Gastrocnemius medialis (tissue), 4 donors: ENCODE measurements around the gene PTPRC. TPM values are rescaled to one million over a fixed set of nuclear protein-coding genes. Genes with fewer than 3 reads are reported as not detected.

Experiments
- ATAC-seq, 2 donors: fragments of 150-250 bp; one replicate each; pipeline ENCODE4 v1.9.1; 2016
- DNase-seq, 2 donors: peaks; one replicate each; pipeline ENCODE4 v3.0.0-alpha.2; 2019
- H3K27ac ChIP-seq, 4 donors: fragments of 200-600 bp; sonication (generic); 1 replicate in 1 of 4; 2 replicates in 3 of 4; pipeline ENCODE4 v1.5.1; 2016 to 2018; ENCODE audit warnings: mild to moderate bottlenecking in 2 of 4, moderate library complexity in 1 of 4
- H3K27me3 ChIP-seq, 3 donors: fragments of 200-600 bp; sonication (generic) in 2 of 3; 1 replicate in 1 of 3; 2 replicates in 2 of 3; pipeline versions ENCODE4 v1.5.1 to v1.6.0; 2016 to 2019; ENCODE audit warnings: mild to moderate bottlenecking in 1 of 3, moderate library complexity in 1 of 3
- H3K36me3 ChIP-seq, 2 donors: fragments of 200-600 bp; sonication (generic) in 1 of 2; one replicate each; pipeline ENCODE4 v1.5.1; 2017 to 2018
- H3K4me1 ChIP-seq, 2 donors: fragments of 200-600 bp; sonication (generic) in 1 of 2; one replicate each; pipeline ENCODE4 v1.5.1; 2016 to 2017; ENCODE audit warnings: mild to moderate bottlenecking in 2 of 2
- H3K4me3 ChIP-seq, 4 donors: fragments of 200-600 bp; sonication (generic) in 3 of 4; 1 replicate in 1 of 4; 2 replicates in 3 of 4; pipeline ENCODE4 v1.5.1; 2016 to 2019; ENCODE audit warnings: mild to moderate bottlenecking in 2 of 4
- H3K9me3 ChIP-seq, 3 donors: fragments of 200-600 bp; sonication (generic) in 2 of 3; 1 replicate in 1 of 3; 2 replicates in 2 of 3; pipeline ENCODE4 v1.5.1; 2016 to 2019
- CTCF ChIP-seq, 5 experiments: fragments of 450-650 bp in 3 of 5; fragments of 200-600 bp in 2 of 5; sonication (generic) in 2 of 5; IDR thresholded peaks in 4 of 5; conservative IDR thresholded peaks in 1 of 5; 1 replicate in 4 of 5; 2 replicates in 1 of 5; pipeline ENCODE4 v1.5.1; 2016 to 2019; ENCODE audit warnings: antibody characterized with exemption in 5 of 5, mild to moderate bottlenecking in 3 of 5, moderate library complexity in 3 of 5
- POLR2A ChIP-seq, 2 donors: fragments of 450-650 bp; IDR thresholded peaks; one replicate each; pipeline ENCODE4 v1.6.1; 2017; ENCODE audit warnings: antibody characterized with exemption in 2 of 2, mild to moderate bottlenecking in 2 of 2, moderate library complexity in 2 of 2
- in situ Hi-C, 4 donors: fragments of 200-750 bp; cut with MboI; loops; one replicate each; pipeline versions ENCODE4 v1.15.0 to v1.8.0; 2017; ENCODE audit warnings: low sequenced_read_pairs in 4 of 4
- intact Hi-C: fragments of 100-400 bp; cut with DNase I; formaldehyde crosslinking; loops from one replicate; pipeline ENCODE4 v1.15.1; 2023; ENCODE audit warnings: low total_unique reads
- total RNA-seq, 4 donors: library from RNA; depleted of rRNA; stranded (reverse); fragments of >200 nt; gene quantifications; one replicate each; pipeline versions ENCODE4 v1.1.0 to v1.2.3, GENCODE V29; 2016

PTPRC gene
- total RNA-seq, 4 donors from 2014 or later: 1.7 to 10.4 (median 5.3) TPM

DNA sequence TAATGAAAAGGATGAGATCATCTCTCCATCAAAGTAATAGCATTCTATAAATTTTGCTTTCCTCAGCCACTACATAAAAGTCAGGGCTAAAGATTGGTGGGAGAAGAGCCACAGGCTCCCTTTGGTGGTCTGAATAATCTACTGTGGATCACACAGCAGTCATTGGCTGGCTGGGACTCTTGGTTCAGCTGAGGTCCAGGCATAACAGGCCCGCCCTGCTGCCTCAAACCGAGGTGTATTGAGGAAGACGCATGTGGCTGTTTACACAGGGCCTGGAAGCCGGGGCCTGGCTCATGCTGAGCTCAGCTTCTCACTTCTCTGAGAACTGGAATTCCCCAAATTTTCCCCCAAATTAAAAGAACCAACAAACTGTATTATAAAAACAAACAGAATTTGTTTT lies 139.2 kb downstream of the PTPRC start:
- no peak overlapping the region for H3K4me3 ChIP-seq
- in situ Hi-C loops (no loop called here), intact Hi-C loops (no loop called here)
- no peak for DNase-seq
- ATAC-seq: no peak
- peaks cover 5 to 12% of the 10 kb centered on the region in 2 donors for H3K4me1 ChIP-seq
- H3K9me3 ChIP-seq: no peaks in the 10 kb centered on the region
- H3K27me3 ChIP-seq: no peaks in the 10 kb centered on the region
- H3K27ac ChIP-seq: no peak overlapping the region
- no peak for TF ChIP-seq POLR2A (IDR thresholded peaks at IDR 0.05)
- no peak for TF ChIP-seq CTCF (IDR thresholded peaks at IDR 0.05 in 4 of 5, conservative IDR thresholded peaks at IDR 0.05 in 1 of 5)
- no peaks in the 10 kb centered on the region for H3K36me3 ChIP-seq

DNA sequence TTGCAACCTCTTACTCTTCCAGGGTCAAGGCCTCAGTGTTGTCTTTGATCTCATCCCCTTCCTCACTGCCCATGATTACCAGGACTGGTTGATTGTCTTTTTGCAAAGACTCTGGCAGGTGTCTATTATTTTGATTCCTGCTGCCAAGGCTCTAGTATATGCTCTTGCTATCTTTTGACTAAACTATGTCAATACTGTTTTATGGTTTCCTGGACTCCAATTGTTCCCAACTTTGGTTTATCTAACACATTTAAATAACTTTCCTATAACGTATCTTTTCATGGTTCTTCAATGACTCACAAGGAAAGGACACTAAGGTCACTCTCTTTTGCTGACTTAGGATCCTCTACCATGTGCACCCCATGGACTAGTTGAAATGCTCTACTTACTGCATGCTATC lies 141.5 kb downstream of the PTPRC start:
- Histone ChIP-seq H3K27ac (no peak overlapping the region), H3K27me3 (no peaks in the 10 kb centered on the region), H3K4me3 (no peak overlapping the region), H3K4me1 (peaks cover 2 to 8% of the 10 kb centered on the region in 2 donors), H3K9me3 (no peaks in the 10 kb centered on the region), H3K36me3 (no peaks in the 10 kb centered on the region)
- DNase-seq (no peak), ATAC-seq (no peak)
- intact Hi-C loops (no loop called here), in situ Hi-C loops (no loop called here)
- TF ChIP-seq POLR2A (IDR thresholded peaks at IDR 0.05) (no peak), CTCF (IDR thresholded peaks at IDR 0.05 in 4 of 5, conservative IDR thresholded peaks at IDR 0.05 in 1 of 5) (no peak)

GRCh38 chr1:198788561-198789064 lies 149.8 kb downstream of the PTPRC start:
- Histone ChIP-seq H3K4me1 (no peaks in the 10 kb centered on the region), H3K9me3 (no peaks in the 10 kb centered on the region), H3K36me3 (no peaks in the 10 kb centered on the region), H3K27me3 (no peaks in the 10 kb centered on the region), H3K27ac (no peak overlapping the region), H3K4me3 (no peak overlapping the region)
- ATAC-seq: no peak
- TF ChIP-seq POLR2A (IDR thresholded peaks at IDR 0.05): no peak
- no peak for TF ChIP-seq CTCF (IDR thresholded peaks at IDR 0.05 in 4 of 5, conservative IDR thresholded peaks at IDR 0.05 in 1 of 5)
- intact Hi-C loops (no loop called here), in situ Hi-C loops (no loop called here)
- no peak for DNase-seq

DNA sequence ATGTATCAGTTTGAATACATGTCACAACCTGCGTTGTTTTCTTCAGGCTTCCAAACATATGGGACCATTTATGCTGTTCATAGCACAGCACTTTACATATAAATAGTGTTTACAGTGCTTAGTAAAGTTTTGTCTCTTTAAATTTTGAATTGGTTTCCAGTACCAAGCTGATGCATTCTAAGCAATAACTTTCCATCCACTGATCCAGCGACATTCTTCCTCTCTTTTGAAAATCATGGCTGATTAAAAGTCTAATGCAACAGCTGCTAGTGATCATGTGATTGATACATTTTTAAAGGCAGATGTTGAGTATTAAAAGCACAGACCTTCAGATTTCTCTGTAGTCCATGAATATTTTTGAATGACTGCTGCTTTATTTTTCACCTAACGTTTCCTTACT lies 154.9 kb downstream of the PTPRC start:
- intact Hi-C loops (no loop called here), in situ Hi-C loops (no loop called here)
- ATAC-seq (no peak), DNase-seq (no peak)
- Histone ChIP-seq H3K4me1 (no peaks in the 10 kb centered on the region), H3K4me3 (no peak overlapping the region), H3K9me3 (no peaks in the 10 kb centered on the region), H3K27me3 (no peaks in the 10 kb centered on the region), H3K27ac (no peak overlapping the region), H3K36me3 (no peaks in the 10 kb centered on the region)
- TF ChIP-seq CTCF (IDR thresholded peaks at IDR 0.05 in 4 of 5, conservative IDR thresholded peaks at IDR 0.05 in 1 of 5): no peak
- no peak for TF ChIP-seq POLR2A (IDR thresholded peaks at IDR 0.05)

- no peak for ATAC-seq
- Histone ChIP-seq H3K27ac (no peak overlapping the region), H3K4me3 (no peak overlapping the region), H3K36me3 (no peaks in the 10 kb centered on the region), H3K4me1 (no peaks in the 10 kb centered on the region), H3K9me3 (no peaks in the 10 kb centered on the region), H3K27me3 (no peaks in the 10 kb centered on the region)
- intact Hi-C loops: no loop called here
- in situ Hi-C loops: no loop called here
- TF ChIP-seq CTCF (IDR thresholded peaks at IDR 0.05 in 4 of 5, conservative IDR thresholded peaks at IDR 0.05 in 1 of 5) (no peak), POLR2A (IDR thresholded peaks at IDR 0.05) (no peak)
- no peak for DNase-seq
These were observed 155.7 kb downstream of the PTPRC start for GRCh38 chr1:198794498-198794897.
